ENCODE measurements around the gene GLI2. TPM values are rescaled to one million over a fixed set of nuclear protein-coding genes. Genes with fewer than 3 reads are reported as not detected.

GLI2 gene
- total and polyA plus RNA-seq, 9 of the 15 experiments (the other 6 are each of a cell fraction or from before 2014, with no cell fraction given), result 0.24 TPM; not detected in 8

- H3K27me3 ChIP-seq (ENCODE audit: control insufficient read depth in 2 of 2, insufficient read depth in 2 of 2, low read length in 2 of 2), result peaks cover 13 to 44% of the 10 kb centered on the region in 2 experiments; a peak in 4 of 5 replicates
- no peaks in the 10 kb centered on the region for H3K79me2 ChIP-seq (ENCODE audit: control insufficient read depth, insufficient read depth, low read length)
- H3K9me3 ChIP-seq (replicated peaks; ENCODE audit: control insufficient read depth, insufficient read depth, low read depth, low read length), result no peaks in the 10 kb centered on the region
- no peaks in the 10 kb centered on the region; the same call in 1 of the 2 replicates for H4K20me1 ChIP-seq (replicated peaks; ENCODE audit: control insufficient read depth, insufficient read depth, low read length)
- TF ChIP-seq ARNT (IDR thresholded peaks at IDR 0.05) (no peak), USF2 (CRISPR knock-in tag; IDR thresholded peaks at IDR 0.05) (no peak)
- TF ChIP-seq, protein P1, sequence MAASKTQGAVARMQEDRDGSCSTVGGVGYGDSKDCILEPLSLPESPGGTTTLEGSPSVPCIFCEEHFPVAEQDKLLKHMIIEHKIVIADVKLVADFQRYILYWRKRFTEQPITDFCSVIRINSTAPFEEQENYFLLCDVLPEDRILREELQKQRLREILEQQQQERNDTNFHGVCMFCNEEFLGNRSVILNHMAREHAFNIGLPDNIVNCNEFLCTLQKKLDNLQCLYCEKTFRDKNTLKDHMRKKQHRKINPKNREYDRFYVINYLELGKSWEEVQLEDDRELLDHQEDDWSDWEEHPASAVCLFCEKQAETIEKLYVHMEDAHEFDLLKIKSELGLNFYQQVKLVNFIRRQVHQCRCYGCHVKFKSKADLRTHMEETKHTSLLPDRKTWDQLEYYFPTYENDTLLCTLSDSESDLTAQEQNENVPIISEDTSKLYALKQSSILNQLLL (CRISPR knock-in tag; IDR thresholded peaks at IDR 0.05; ENCODE audit: borderline replicate concordance), result no peak
- DNase-seq (ENCODE audit: extremely low read depth in 1 of 4, low spot score in 3 of 4) (no peak), ATAC-seq (no peak), FAIRE-seq (no peak)
- H3K4me2 ChIP-seq (ENCODE audit: insufficient read depth, low read length), result no peak overlapping the region
- ChIA-PET CTCF (ENCODE audit: low intra/inter-chr PET ratio) (no interaction called here), POLR2A (interaction anchor here (0.7 kb wide), 1 partner anchor 377 kb away, joined by 3 read pairs; no protein-coding TSS in a partner anchor)
- H2AFZ ChIP-seq (ENCODE audit: low read depth, low read length), result no peak overlapping the region
- H3K4me1 ChIP-seq (replicated peaks in 1 of 2; ENCODE audit: control insufficient read depth in 2 of 2, insufficient read depth in 2 of 2, low read length in 2 of 2), result no peaks in the 10 kb centered on the region; a peak in 1 of 5 replicates
- H3K9ac ChIP-seq (ENCODE audit: insufficient read depth in 1 of 2, low read depth in 2 of 2, low read length in 2 of 2), result no peak overlapping the region
- in situ Hi-C loops (cut with MboI) (no loop called here), intact Hi-C loops (cut with micrococcal nuclease) (no loop called here)
- H3K27ac ChIP-seq (ENCODE audit: extremely low read depth, low read depth, low read length), result no peak overlapping the region
- 0% methylated on average over 4 of the region's 4 CpGs for WGBS (ENCODE audit: insufficient coverage, low coverage, missing lambda C conversion rate)
- no peak overlapping the region for H3K4me3 ChIP-seq
- no TSS peak for BruUV-seq (replicated peaks)
- H3K36me3 ChIP-seq (ENCODE audit: control insufficient read depth, insufficient read depth, low read length), result no peaks in the 10 kb centered on the region
- no peaks in the 10 kb centered on the region for H3K9me1 ChIP-seq (ENCODE audit: control insufficient read depth, insufficient read depth, low read length)
Observed at GRCh38 chr2:120703330-120703994, 32.2 kb upstream of the GLI2 start.

Data from K562 (cell line).